GM19324 (cell line): ENCODE data around the gene DUOXA2.

Experiments used
- ATAC-seq: cut with Tn5 transposase; IDR thresholded peaks from one replicate; pipeline ENCODE4 v1.9.1; 2021; ENCODE audit warnings: mild to moderate bottlenecking, moderate library complexity; ENCODE audit not compliant: unreplicated experiment, low FRiP score

The DUOXA2 gene

GRCh38 chr15:45116482-45117307, 2.6 kb downstream of the DUOXA2 start:
- no peak for ATAC-seq

- ATAC-seq, result peak; percentile 12
These were observed 3.4 kb downstream of the DUOXA2 start for GRCh38 chr15:45117308-45118130.

GRCh38 chr15:45118131-45118588, 4.0 kb downstream of the DUOXA2 start:
- ATAC-seq, result peak; percentile 84

GRCh38 chr15:45118996-45119395, 4.9 kb downstream of the DUOXA2 start:
- ATAC-seq, result no peak

GRCh38 chr15:45120081-45120972, 6.2 kb downstream of the DUOXA2 start:
- no peak for ATAC-seq

- ATAC-seq, result no peak
These were observed 6.9 kb downstream of the DUOXA2 start for GRCh38 chr15:45121020-45121419.

GRCh38 chr15:45121706-45122417, 7.7 kb downstream of the DUOXA2 start:
- no peak for ATAC-seq

- no peak for ATAC-seq
These were observed 8.6 kb downstream of the DUOXA2 start for GRCh38 chr15:45122719-45123118.

- ATAC-seq, result no peak
These were observed 9.3 kb downstream of the DUOXA2 start for GRCh38 chr15:45123397-45123796.

- no peak for ATAC-seq
These were observed 12.5 kb downstream of the DUOXA2 start for GRCh38 chr15:45126535-45127158.

- ATAC-seq, result no peak
These were observed 15.0 kb downstream of the DUOXA2 start for GRCh38 chr15:45128971-45129639.

GRCh38 chr15:45129651-45130129, 15.6 kb downstream of the DUOXA2 start, which contains the start of the genes DUOX1 and DUOXA1:
DUOX1 (plus strand) TSS chr15:45129994; CDS start chr15:45131967, 1,973 bp downstream.
DUOXA1 (minus strand) TSS chr15:45129879; CDS start chr15:45123014, 6,865 bp downstream.
- ATAC-seq, result no peak

- ATAC-seq, result no peak
These were observed 16.3 kb downstream of the DUOXA2 start for GRCh38 chr15:45130291-45131000.

GRCh38 chr15:45131510-45131909, 17.4 kb downstream of the DUOXA2 start:
- no peak for ATAC-seq

- no peak for ATAC-seq
These were observed 18.9 kb downstream of the DUOXA2 start for GRCh38 chr15:45132844-45133560.

GRCh38 chr15:45133561-45133920, 19.4 kb downstream of the DUOXA2 start:
- ATAC-seq, result no peak

GRCh38 chr15:45134046-45134445, 19.9 kb downstream of the DUOXA2 start:
- no peak for ATAC-seq
